GM12878 (cell line): ENCODE data around the gene NOP16. TPM values are rescaled to one million over a fixed set of nuclear protein-coding genes. Genes with fewer than 3 reads are reported as not detected.

Source experiments
- ATAC-seq: fragments of 200-7000 bp; cut with Tn5 transposase; 3 replicates; pipeline ENCODE4 v1.9.1; 2020; ENCODE audit warnings: mild to moderate bottlenecking, moderate library complexity
- BruUV-seq: library from RNA; stranded (reverse); fragments of 400-500 nt; replicated peaks from 2 replicates; lab custom pipeline; 2021; lab: Mats Ljungman, UMichigan
- CTCF ChIA-PET: fragments of 300-600 bp; sonication (Branson Sonifier 250); formaldehyde crosslinking; extraction: SDS; loops from one replicate; lab custom pipeline; 2021; ENCODE audit warnings: inconsistent platforms; lab: Yijun Ruan, JAX
- POLR2A ChIA-PET: fragments of 350-600 bp; formaldehyde crosslinking; extraction: SDS; loops from one replicate; lab custom pipeline; 2021; ENCODE audit warnings: inconsistent platforms; lab: Charles Lee
- RAD21 ChIA-PET: fragments of 300-600 bp; sonication (Branson Sonifier 250); formaldehyde crosslinking; loops from one replicate; lab custom pipeline; 2023; ENCODE audit warnings: antibody characterized with exemption; ENCODE audit not compliant: unreplicated experiment; lab: Charles Lee
- SMC1A ChIA-PET: fragments of 300-600 bp; sonication (Branson Sonifier 250); formaldehyde crosslinking; loops from one replicate; lab custom pipeline; 2023; ENCODE audit not compliant: unreplicated experiment, uncharacterized antibody; lab: Charles Lee
- DNase-seq: peaks from one replicate; pipeline ENCODE4 v3.0.0-alpha.2; 2011; ENCODE audit warnings: low read depth, low spot score
- FAIRE-seq: peaks from 3 replicates; lab custom pipeline; 2011; peaks lifted over from hg19 to GRCh38; lab: Jason Lieb, UNC
- H2AFZ ChIP-seq: 2 replicates; pipeline ENCODE4 v1.6.0; 2011; ENCODE audit warnings: low read depth, low read length, control low read depth; ENCODE audit not compliant: control insufficient read depth
- H3K27ac ChIP-seq: 2 replicates; pipeline ENCODE4 v1.5.1; 2011; ENCODE audit warnings: control low read depth; ENCODE audit not compliant: control insufficient read depth, insufficient read depth
- H3K27me3 ChIP-seq, 2 experiments: replicated peaks in 1 of 2; 2 replicates each; pipeline versions ENCODE4 v1.6.0 to v1.6.1; 2011; ENCODE audit warnings: low read length in 1 of 2; ENCODE audit not compliant: control insufficient read depth in 2 of 2, insufficient read depth in 2 of 2
- H3K36me3 ChIP-seq, 2 experiments: 2 replicates each; pipeline ENCODE4 v1.5.1; 2011; ENCODE audit warnings: low read length in 1 of 2; ENCODE audit not compliant: control insufficient read depth in 2 of 2, insufficient read depth in 2 of 2
- H3K4me1 ChIP-seq: 2 replicates; pipeline ENCODE4 v1.6.1; 2011; ENCODE audit warnings: mild to moderate bottlenecking, low read length, moderate library complexity, mixed read lengths; ENCODE audit not compliant: control insufficient read depth, insufficient read depth
- H3K4me2 ChIP-seq: 2 replicates; pipeline ENCODE4 v1.6.0; 2011; ENCODE audit warnings: control low read depth; ENCODE audit not compliant: control insufficient read depth, insufficient read depth
- H3K4me3 ChIP-seq: fragments of 200-600 bp; sonication (generic); 2 replicates; pipeline ENCODE4 v1.5.1; 2016
- H3K79me2 ChIP-seq: 2 replicates; pipeline ENCODE4 v1.6.0; 2011; ENCODE audit warnings: low read length; ENCODE audit not compliant: control insufficient read depth, insufficient read depth
- H3K9ac ChIP-seq: 2 replicates; pipeline ENCODE4 v1.8.0; 2011; ENCODE audit warnings: low read length, control low read depth, mixed read lengths; ENCODE audit not compliant: control insufficient read depth, insufficient read depth
- H3K9me3 ChIP-seq: replicated peaks from 3 replicates; pipeline ENCODE4 v1.5.1; 2011; ENCODE audit warnings: mild to moderate bottlenecking, low read length; ENCODE audit not compliant: control insufficient read depth, insufficient read depth
- H4K20me1 ChIP-seq: 2 replicates; pipeline ENCODE4 v1.6.0; 2011; ENCODE audit not compliant: control insufficient read depth, insufficient read depth
- CHD4 ChIP-seq: fragments of 200-600 bp; sonication (generic); IDR thresholded peaks from 2 replicates; pipeline ENCODE4 v1.6.1; 2016; ENCODE audit warnings: mild to moderate bottlenecking
- DPF2 ChIP-seq: fragments of 450-650 bp; IDR thresholded peaks from 2 replicates; pipeline ENCODE4 v1.6.1; 2017; ENCODE audit warnings: mild to moderate bottlenecking
- IKZF2 ChIP-seq, 2 experiments: fragments of 450-650 bp; IDR thresholded peaks; 2 replicates each; pipeline ENCODE4 v1.6.1; 2017; ENCODE audit warnings: mild to moderate bottlenecking in 2 of 2, moderate library complexity in 2 of 2
- MEF2B ChIP-seq: fragments of 450-650 bp; IDR thresholded peaks from 2 replicates; pipeline ENCODE4 v1.6.1; 2018; ENCODE audit warnings: mild to moderate bottlenecking, moderate library complexity; ENCODE audit not compliant: partially characterized antibody, poor library complexity, severe bottlenecking
- NFYB ChIP-seq: IDR thresholded peaks from 2 replicates; pipeline ENCODE4 v1.6.1; 2011; ENCODE audit warnings: low read depth, mild to moderate bottlenecking, low read length, improper control_type of control experiment, moderate library complexity; ENCODE audit not compliant: insufficient read depth
- NRF1 ChIP-seq: conservative IDR thresholded peaks from 2 replicates; pipeline ENCODE4 v1.6.1; 2011; ENCODE audit warnings: mild to moderate bottlenecking, low read depth, low read length, improper control_type of control experiment
- POLR2AphosphoS5 ChIP-seq: IDR thresholded peaks from 2 replicates; pipeline ENCODE4 v1.6.1; 2011; ENCODE audit warnings: mild to moderate bottlenecking, low read length, inconsistent platforms
- SREBF2 ChIP-seq: IDR thresholded peaks from 2 replicates; pipeline ENCODE4 v1.6.1; 2012; ENCODE audit warnings: mild to moderate bottlenecking, low read length
- ZNF384 ChIP-seq: IDR thresholded peaks from 2 replicates; pipeline ENCODE4 v1.6.1; 2012; ENCODE audit warnings: low read depth, mild to moderate bottlenecking, low read length, improper control_type of control experiment, borderline replicate concordance
- ZSCAN29 ChIP-seq: fragments of 450-650 bp; IDR thresholded peaks from 2 replicates; pipeline ENCODE4 v1.6.1; 2017; ENCODE audit warnings: mild to moderate bottlenecking, moderate library complexity
- WGBS: methylation state at CpG from one replicate; pipeline ENCODE4 v1.1.6; 2016; ENCODE audit warnings: low lambda C conversion rate; ENCODE audit not compliant: insufficient replicate concordance, insufficient coverage; ENCODE audit errors: missing lambda C conversion rate; 5-methylcytosine and 5-hydroxymethylcytosine counted together
- in situ Hi-C: fragments of 300-500 bp; cut with MboI; formaldehyde crosslinking; loops from 9 replicates; pipeline ENCODE4 v1.14.3; 2018; ENCODE audit warnings: mixed read lengths
- intact Hi-C: fragments of 100-400 bp; cut with micrococcal nuclease; formaldehyde crosslinking; loops from one replicate; pipeline ENCODE4 v1.14.2; 2022; ENCODE audit not compliant: unreplicated experiment
- polyA plus RNA-seq, 11 experiments: library from polyadenylated mRNA; depleted of rRNA in 4 of 11; unstranded in 6 of 11; stranded (reverse) in 5 of 11; fragments of >200 nt; fragmentation: Nextera tagmentation in 4 of 11; fragmentation: Illumina TruSeq in 1 of 11; extraction: Ambion mirVana in 4 of 11; extraction: Trizol in 1 of 11; gene quantifications; 1 replicate in 1 of 11; 2 replicates in 10 of 11; pipeline versions ENCODE4 v1.2.1 to v1.2.3, GENCODE V29; 2011 to 2016; ENCODE audit warnings: inconsistent platforms in 2 of 11, missing spikeins in 2 of 11, low read depth in 1 of 11
- total RNA-seq, 4 experiments: library from RNA; depleted of rRNA in 3 of 4; stranded (reverse); fragments of >200 nt in 3 of 4; fragmentation: Illumina TruSeq in 1 of 4; extraction: Trizol in 1 of 4; gene quantifications; 2 replicates each; pipeline versions ENCODE4 v1.2.1 to v1.2.3, GENCODE V29; 2013 to 2021

Gene NOP16
- total and polyA plus RNA-seq, 10 of the 15 experiments (the other 5 are each of a cell fraction or from before 2014, with no cell fraction given) = 50.3 to 276 (median 116) TPM

DNA sequence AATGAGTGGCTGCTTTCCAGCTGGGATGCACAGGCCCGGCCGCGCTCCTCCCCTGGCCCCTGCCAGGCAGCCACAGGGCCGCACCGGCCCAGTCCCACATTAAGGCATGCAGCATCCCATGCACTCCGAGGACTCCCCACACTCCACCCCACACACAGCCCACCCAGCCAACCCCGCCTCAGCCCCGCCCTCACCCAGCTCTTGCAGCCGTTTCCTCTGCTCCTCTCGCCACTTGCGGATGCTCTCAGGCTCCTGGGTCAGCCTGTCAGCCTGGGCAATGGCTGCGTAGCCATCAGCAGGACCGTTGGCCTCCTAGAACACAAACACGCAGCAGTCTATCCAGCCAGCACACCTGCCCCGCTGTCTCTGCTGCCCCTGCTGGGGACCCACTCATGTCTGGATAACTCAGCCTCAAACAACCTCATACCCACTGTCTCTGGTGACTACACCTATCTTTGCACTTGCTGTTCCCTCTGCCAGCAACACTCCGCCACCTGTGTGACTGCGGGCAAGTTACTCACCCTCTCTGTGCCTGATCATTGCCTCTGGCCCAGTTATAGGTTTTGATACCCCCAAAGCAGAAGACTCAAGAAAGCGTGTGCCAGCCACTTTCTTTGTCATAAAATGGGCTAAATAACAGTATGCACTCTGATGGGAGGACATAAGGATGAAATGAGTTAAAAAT, 9.5 kb upstream of the NOP16 start:
- WGBS = 96% methylated on average over 17 of the region's 18 CpGs
- Histone ChIP-seq H3K9me3 (no peaks in the 10 kb centered on the region), H3K4me3 (no peak overlapping the region), H2AFZ (no peak overlapping the region), H4K20me1 (no peaks in the 10 kb centered on the region), H3K4me1 (no peaks in the 10 kb centered on the region), H3K27ac (no peak overlapping the region), H3K9ac (no peak overlapping the region), H3K27me3 (no peaks in the 10 kb centered on the region), H3K36me3 (no peaks in the 10 kb centered on the region; a peak in 1 of 4 replicates), H3K79me2 (no peaks in the 10 kb centered on the region)
- ATAC-seq (no peak), DNase-seq (no peak), FAIRE-seq (no peak)
- ChIA-PET CTCF (no interaction called here), SMC1A (no interaction called here), RAD21 (no interaction called here), POLR2A (no interaction called here)
- BruUV-seq = no TSS peak
- in situ Hi-C loops (no loop called here), intact Hi-C loops (no loop called here)
- no peak for TF ChIP-seq NRF1
- TF ChIP-seq DPF2 = no peak
- TF ChIP-seq ZNF384 = no peak
- TF ChIP-seq MEF2B = no peak
- no peak for TF ChIP-seq IKZF2 (IDR thresholded peaks at IDR 0.05)
- no peak for TF ChIP-seq POLR2AphosphoS5
- TF ChIP-seq NFYB = no peak
- no peak for TF ChIP-seq ZSCAN29
- no peak for TF ChIP-seq CHD4
- no peak for TF ChIP-seq SREBF2
- TF ChIP-seq, all 136 proteins: peak for 0
- no peak overlapping the region for H3K4me2 ChIP-seq
